NCI-H2227 treated with DMSO at 0.1 percent for 48 hours (cell line): ENCODE results near the gene LRRC47.
"Not testable (repeated sequence)": the region's sequence is repeated elsewhere in the genome, so short reads cannot be mapped to it uniquely, and the experiment has no call there.

ENCODE experiments used
- DNase-seq: peaks from one replicate; lab custom pipeline; 2025; lab: John Stamatoyannopoulos, UW

The LRRC47 gene

DNA sequence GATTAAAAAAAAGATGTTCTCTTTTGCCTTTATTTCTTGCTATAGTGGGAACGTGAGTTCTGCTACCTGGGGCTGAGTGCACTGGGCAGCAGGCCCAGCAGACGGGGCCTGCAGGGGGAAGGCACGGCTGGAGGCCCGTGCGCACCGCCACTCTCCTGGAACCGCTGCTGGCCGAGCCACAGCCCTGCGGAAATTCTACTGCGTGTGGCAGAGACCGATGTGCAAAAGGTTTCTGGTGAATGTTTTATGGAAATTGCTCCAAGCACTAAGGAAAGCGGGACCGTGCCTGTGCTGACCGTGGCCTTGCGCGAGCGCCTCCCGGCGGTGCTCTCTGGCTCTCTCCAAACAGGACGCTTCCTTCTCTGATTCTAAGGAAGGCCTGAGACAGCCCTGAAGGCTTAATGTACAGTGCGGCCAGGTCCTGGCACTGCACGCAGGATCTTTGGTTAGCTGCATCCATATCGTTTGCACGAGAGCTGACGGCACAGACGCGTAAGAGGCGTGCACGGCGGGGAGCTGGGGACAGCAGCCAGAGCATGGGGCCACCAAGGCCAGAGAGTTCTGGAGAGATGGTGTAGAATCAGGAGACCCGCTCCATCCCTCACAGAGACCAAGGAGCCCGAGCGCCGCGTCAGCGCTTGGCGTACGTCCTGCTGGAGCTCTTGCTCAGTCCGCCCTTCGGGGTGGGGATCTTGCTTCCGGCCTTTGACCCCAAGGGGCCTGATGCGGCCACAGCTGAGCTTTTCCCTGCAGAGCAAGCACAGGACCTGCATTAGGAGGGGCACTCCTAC is 18.7 kb upstream of the LRRC47 start:
- DNase-seq: no peak

DNA sequence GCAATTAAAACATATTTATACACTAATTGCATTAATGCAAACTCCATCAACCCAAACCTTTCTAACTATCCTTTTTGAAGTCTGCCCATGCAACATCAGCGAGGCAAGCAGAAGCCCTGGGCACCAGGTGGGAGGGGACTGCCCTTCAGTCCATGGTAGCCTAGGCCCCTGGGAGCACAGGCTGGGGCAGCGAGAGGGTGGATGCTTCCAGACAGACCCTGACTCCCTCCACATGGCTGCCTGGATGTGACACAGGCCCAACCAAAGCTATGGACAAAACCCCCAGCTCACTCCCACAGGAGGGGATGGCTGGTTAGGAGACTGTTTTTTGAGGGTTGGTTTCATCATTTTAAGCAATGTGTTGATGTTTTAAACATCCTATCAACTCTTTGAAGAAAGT is 17.8 kb upstream of the LRRC47 start:
- DNase-seq: no peak

DNA sequence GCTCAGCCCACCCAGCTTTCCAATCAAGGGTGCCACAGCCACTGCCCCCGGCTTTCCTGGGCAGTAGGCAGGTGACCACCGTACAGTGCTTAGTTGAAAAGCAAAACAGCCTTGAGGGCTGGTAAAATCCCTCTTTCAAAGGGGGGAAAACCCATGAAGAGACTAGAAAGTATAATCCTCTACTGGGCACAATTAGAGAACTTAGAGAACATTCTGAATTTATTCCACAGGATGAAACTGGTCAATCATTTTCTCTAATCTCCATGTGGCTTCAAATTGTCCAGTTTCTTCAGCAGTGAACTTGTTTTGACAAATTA is 15.3 kb upstream of the LRRC47 start:
- no peak for DNase-seq

DNA sequence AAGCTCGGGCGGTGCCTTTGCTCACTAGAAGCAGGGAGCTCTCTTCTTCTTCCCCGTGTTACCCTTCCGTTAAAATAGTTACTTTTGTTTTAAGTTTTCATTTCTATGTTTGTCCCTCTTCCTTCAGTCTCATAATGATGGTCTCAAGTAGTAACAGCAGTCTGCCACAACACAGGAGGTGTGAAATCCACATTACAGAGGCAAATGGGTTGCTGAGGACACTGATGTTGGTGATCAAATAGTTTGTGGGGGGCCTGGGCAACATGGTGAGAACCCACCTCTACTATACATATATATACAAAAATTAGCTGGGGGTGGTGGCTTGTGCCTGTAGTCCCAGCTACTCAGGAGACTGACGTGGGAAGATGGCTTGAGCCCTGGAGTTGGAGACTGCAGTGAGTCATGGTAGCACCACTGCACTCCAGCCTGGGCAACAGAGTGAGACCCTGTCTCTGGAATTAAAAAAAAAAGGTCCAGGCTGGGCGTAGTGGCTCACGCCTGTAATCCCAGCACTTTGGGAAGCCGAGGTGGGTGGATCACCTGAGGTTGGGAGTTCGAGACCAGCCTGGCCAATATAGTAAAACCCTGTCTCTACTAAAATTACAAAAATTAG is 14.0 kb upstream of the LRRC47 start:
- DNase-seq: not testable (repeated sequence)

DNA sequence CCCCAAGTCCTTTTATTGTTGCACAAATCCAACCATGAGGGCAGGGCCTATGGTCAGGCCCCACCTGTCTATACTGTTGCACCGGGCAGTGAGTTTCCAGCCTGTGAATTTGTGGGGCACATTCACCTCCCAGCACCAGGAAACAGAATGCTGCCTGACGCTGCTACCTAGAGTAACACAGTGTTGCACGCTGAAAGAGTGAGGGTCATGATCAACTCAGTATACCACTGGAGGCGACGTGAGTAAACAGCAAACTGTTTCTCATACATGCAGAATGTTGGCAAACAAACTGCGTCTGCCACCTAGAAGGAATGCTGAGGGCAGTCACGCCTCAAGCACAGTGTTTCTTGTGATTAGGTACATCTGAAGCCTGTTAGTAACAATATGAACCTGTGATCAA is 13.4 kb upstream of the LRRC47 start:
- DNase-seq: no peak

DNA sequence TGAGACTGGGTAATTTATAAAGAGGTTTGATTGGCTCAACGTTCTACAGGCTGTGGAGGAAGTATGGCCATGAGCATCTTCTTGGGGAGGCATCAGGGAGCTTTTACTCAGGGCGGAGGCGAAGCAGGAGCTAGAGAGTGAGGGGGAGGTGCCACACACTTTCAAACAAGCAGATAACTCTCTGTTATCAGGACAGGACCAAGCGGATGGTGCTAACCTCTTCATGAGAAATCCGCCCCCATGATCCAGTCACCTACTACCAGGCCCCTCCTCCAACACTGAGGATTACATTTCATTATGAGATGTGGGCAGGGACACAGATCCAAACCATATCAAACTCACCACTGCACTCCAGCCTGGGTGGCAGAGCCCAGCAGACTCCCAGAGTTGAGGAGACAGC is 11.5 kb upstream of the LRRC47 start:
- no peak for DNase-seq

DNA sequence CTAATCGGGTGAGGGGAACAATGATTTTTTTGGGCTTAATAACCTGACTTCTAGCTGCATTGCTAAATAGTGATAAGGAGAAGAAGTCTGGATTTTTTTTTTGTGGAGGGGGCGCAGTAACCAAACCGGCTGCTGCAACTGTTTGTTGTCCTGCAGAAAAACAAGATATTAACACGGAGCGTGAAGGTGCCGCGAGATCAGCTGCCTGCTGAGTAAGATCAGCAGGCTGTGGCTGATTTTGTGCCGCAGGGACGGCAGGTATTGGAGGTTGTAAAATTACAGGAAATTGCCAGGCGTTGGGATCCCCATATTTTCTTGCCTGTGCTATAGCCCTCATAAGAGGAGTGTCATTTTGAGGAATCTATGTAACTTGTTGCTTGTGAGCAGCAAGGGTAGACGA is 8.7 kb upstream of the LRRC47 start:
- DNase-seq: no peak

DNA sequence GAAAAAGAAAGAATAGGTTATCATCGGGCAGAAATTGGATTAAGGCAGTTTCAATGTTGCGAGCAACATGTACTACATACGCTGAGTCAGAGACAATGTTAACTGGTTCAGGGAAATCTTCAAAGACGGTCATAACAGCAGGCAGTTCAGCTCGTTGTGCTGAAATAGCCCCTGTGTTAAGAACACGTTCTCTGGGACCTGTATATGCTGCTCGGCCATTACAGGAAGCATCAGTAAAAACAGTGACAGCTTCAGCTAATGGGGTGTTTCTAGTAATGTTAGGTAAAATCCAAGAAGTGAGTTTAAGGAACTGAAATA is 8.3 kb upstream of the LRRC47 start:
- DNase-seq: not testable (repeated sequence)

DNA sequence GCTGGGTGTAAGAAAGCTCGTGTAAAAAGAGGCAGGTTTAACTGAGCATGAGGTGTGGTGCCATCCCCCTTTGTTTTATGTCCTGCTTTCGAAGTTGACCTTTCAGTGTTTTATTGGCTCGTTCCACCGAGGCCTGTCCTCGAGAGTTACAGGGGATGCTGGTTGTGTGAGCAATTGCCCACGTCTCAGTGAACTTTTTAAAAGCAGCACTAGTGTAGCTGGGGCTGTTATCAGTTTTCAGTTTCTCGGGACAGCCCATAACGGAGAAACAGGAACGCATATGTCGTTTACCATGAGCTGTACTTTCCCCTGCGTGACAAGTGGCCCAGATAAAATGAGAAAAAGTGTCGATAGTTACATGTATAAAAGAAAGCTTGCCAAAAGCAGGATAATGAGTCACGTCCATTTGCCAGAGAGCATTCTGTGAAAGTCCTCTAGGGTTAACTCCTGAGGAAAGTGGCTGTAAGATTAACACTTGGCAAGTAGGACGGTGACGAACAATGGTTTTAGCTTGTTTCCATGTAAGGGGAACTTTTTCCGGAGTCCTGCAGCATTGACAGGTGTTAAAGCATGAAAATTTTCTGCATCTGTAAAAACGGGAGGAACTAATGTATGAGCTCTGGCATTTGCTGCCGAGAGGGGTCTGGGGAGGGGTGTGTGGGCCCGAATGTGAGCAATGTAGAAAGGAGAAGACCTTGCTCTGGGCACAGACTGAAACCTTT is 7.8 kb upstream of the LRRC47 start:
- no peak for DNase-seq

DNA sequence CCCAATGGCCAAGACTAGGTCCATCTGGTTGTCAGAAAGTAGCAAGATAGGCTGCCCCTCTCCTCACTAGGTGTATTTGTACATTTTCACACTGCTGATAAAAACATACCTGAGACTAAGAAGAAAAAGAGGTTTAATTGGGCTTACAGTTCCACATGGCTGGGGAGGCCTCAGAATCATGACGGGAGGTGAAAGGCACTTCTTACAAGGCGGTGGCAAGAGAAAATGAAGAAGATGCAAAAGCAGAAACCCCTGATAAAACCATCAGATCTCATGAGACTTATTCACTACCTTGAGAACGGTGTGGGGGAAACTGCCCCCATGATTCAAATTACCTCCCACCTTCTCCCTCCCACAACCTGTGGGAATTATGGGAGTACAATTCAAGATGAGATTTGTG is 4.5 kb upstream of the LRRC47 start:
- not testable (repeated sequence) for DNase-seq

DNA sequence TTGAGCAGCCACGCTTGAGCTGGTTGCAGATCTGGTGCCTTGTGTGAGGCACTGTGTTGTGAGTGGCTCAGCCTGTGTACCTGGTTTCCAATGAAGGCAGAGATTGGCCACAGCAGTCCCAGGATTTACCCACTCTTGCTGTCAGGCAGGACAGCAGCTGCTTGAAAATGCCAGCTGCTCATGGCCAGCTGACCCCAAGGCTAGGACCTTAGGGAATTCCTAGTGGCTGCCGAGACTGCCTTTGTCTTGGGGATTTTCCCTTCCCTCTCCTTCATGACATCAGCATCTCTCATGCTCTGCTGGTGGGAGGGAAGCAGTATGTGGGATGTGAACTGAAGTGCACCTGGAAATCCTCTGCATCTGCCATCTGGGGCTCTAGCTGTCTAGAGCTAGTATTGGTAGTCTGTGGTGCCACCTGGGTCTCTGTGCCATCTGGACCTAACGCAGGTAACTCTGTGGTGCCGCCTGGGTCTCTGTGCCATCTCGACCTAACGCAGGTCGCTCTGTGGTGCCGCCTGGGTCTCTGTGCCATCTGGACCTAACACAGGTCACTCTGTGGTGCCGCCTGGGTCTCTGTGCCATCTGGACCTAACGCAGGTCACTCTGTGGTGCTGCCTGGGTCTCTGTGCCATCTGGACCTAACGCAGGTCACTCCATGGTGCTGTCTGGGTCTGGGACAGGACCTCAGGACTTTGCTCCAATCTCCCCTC is 3.8 kb upstream of the LRRC47 start:
- DNase-seq: no peak

DNA sequence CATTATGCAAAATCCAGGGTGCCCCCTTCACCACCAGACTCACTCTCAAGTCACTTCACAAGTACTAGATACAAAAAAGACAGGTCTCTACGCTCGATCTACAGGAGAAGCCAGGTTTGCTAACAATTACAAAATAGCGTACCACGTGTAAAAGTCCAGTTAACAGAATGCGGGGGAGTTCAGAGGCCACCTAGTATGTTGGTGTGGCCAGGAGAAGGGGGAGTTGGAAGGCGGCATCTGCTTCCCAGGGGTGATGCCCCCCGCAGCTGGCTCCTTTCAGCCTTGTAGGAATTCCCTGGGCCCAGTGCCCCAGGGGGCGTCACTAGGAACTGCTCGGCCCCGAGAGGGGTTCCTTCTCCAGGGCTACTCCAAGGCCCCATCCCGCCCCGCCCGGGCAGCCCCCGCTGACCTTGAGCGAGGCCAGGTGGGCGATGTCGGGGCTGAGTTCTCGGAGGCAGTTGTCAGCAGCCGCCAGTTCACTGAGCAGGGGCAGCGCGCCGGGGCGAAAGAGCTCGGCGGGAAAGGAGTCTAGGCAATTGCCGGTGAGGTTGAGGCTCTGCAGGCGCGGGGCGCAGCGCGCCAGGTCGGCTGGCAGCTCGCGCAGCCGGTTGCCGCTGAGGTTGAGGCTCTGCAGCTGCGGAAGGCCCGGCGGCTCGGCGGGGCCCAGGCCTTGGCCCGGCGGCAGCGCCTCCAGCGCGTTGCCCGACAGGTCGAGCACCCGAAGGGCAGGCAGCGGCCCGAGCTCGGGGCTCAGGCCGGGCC is 664 bp downstream of the LRRC47 start:
- no peak for DNase-seq

DNA sequence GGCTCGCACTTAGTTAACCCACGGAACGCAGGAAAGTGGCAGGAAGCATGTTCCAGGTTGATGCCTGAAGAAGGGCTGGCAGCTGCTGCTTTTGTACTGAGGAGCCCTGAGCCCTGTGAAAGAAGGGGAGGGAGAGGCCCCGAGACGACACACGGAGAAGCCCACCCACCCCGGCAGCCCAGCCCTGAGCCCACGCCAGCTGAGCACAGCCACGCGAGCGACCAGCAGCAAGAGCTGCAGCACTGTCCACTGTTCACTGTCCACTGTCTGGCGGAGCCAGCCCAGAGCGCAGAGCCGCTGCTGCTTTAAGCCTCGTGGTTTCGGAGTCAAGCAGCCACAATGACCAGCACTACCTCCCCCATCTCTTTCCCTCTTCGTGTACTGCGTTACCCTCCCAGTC is 5.3 kb downstream of the LRRC47 start:
- DNase-seq: no peak

DNA sequence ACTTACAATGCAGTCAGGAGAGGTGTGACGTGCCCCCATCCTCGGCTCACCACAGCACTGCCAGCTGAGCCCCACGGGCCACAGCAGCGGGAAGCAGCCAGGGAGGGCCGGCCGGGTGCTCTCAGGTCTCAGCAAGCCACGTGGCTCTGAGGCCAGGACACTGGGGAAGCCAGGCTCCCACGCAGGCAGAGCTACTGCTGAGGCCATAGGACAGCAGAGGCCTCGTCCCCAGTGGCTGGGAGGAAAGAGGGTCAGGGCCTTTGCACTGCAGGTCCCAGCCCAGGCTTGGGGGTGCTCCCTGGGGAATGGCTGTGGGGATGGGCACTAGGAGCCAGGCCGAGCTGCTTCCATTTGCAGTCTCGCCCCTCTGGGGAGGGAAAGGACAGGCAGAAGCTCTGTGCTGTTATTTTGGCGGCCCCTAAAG is 5.8 kb downstream of the LRRC47 start:
- no peak for DNase-seq

DNA sequence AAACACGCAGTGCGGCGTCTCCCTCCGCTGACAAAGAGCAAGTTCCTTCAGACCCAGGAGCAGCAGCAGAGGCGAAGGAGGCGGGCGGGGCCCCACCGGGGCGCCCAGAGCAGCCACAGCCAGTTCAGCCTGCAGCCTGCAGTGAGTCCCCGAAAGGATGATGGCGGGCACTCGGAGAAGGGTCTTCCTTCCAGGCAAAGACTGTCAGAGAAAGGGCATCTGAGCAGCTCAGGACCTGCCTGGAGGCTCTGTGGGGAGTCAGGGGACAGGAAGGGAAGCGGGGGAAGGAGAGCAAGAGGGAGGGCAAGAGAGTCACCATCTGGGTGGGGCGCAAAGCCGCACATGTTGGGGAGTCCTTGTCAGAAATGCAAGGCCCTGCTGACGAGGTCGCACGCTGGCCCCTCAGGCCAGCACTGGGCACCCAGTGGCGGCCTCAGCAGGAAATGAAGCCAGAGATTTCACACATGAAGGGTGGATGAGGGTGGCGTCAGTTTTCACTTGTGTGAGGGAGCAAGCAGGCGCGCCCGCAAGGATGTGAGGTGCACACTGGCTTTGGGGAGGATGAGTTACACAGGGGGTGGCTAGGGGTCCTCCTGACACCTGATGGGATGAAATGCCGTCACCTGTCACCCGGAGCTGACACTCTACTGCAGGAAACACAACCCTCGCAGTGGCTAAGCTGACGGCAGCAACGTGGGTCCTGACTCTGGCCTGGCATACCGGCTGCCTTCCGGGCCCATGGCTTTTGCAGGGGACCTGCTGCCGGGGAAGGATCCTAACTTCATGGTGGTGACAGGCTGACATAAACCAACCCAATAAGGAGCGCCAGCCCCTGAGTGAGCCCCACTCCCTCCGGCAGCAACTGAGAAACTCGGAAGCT is 6.6 kb downstream of the LRRC47 start:
- no peak for DNase-seq

DNA sequence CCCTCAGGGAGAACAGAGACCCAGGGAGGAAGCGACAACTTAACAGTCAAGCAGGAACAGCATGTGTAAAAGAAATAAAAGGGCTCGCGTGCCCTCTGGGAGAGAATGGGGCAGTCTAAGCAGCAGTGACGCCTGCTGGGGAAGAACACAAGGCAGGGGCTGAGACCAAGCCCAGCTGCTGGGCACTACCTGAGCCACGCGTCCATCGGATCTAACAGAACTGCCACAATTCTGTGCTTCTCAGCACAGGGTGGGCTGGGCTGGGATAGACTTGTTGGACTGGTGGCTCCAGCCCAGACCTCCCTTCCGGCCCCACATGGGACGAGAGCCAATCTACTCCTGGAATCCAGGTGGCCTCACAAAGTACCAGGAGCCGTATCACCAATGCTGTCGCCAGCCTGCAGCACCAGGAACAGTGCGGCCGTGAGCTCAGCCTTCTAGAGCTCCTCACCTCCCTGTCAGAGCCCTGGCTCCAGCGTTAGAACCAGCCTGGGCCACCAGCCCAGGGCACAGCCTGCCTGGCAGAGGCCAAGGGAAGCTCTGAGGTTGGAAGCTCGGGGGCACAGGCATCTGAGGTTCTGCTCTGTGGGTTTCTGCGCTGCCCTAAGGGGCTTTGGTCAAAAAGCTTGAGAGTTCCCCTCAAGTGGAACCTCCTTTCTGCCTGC is 7.4 kb downstream of the LRRC47 start:
- DNase-seq: no peak

DNA sequence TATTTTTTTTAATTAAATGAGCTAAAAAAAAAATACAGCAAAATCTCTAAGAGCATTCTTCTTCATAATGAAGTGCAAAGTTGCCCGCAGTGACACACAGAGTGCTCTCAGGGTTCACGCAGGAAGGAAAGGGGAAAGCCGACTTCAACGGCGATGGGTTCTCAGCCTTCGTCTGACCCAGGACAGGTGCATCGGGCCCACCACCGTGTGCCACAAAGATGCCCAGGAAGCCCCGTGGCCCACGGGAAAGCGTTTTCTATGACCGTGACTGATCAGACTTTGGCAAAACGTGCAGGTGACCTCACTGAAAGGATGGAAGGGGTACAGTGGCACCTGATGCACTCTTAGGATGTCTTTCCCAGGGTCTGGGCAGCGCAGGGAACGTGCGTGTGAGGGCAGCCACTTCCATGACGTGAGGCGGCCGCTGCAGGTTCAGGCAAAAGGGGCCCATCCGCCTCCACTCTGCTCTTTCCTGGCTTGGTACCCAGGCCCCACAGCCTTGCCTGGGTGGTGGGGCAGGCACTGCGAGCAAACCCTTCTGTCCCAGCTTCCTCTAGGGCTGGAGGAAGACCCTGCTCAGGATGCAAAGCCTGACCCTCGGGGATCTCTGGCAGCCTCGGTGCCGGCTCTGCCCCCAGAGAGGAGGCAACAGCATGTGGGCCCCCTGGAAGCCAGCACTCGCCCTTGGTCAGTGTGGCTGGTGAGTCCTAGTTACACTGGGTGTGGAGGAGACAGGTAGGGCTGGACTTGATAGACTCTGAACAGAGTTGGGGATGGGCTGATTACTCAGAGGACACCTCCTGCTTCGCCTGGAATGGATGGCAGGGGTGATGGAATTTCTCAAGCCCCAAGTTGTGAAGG is 8.3 kb downstream of the LRRC47 start:
- no peak for DNase-seq

DNA sequence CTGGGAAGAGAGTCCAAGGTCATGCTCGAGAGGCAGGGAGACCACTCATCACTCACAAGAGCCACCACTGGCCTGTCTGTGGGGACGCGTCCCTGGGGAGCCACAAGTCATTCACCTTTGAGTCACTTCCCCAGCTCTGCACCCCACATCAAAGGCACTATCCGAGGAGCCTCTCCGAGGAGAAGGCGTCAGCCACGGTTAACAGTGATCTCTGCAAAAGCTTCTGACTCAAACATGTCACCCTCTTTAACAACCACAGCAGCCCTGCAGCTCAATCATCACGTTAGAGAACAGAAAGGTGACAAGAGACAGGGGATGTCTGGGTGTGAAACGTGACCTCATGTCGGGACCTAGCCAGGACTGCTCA is 9.0 kb downstream of the LRRC47 start:
- DNase-seq: no peak

DNA sequence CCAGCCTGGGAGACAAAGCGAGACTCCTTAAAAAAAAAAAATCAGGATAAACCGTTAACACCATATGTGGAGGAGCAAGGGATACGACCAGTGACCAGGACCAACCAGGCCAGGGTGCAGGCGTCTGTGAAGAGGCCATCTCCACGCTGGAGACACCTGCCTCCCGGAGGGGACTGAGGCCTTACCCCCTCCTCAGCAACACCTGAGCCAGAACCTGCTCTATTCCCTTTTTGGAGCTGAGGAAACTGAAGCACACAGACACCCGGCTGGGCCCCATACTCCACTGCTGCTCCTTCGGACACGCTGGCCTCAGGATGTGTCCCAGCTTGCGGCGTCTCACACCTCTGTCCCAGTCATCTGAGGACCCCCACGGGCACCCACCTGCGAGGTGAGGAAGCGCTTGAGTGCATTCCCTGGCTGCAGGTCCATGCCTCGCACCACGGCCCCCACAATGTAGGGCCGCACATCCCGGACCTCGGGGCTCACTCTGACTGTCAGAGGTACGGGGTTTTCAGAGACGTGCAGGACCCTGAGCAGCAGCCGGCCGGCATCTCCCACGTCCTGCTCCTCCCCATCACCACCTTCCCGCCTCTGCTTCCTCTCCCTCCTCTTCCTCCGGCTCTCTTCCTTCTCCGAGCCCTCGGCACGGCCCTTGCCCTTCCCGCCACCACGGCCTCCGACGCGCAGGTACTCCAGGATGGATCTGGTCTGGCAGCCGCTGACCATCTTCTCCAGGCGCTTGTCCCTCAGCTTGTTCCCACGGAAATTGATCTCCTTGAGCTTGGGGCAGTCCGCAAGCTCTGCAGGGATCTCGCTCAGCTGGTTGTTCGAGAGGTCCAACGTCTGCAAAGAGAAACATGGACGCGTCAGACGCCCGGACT is 9.6 kb downstream of the LRRC47 start:
- DNase-seq: no peak
